ENCODE data around the gene LRIG2.

The LRIG2 gene

DNA sequence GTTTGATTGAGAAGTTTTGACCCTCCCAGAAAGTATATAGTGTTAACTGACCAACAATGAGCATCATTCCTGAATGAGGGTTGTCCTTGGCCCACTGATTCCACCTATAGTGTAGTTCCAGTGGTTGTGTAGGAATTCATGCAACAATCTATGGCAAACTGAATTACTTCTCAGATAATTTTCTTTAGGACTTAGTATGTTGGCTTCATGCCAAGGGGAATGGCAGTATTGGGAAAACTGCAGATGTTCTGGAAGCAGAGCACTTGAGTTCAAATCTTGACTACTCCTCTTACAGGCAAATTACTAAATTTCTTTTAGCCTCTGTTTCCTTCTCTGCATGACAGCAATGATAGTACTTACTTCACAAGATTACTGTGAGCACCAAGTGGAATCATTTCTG lies 65.8 kb downstream of the LRIG2 start:
- no peaks in the 10 kb centered on the region for H3K79me2 ChIP-seq (ENCODE audit: control insufficient read depth, insufficient read depth, low read length, poor library complexity)
- no peak overlapping the region for H3K23ac ChIP-seq (ENCODE audit: low read length)
- no peak overlapping the region for H2AFZ ChIP-seq (ENCODE audit: insufficient read depth, low read length, poor library complexity)
- H2AK5ac ChIP-seq (ENCODE audit: low read length) = no peak overlapping the region
- H3K4me2 ChIP-seq (ENCODE audit: low read length) = no peak overlapping the region
- H3K79me1 ChIP-seq (ENCODE audit: low read length) = peaks cover 13% of the 10 kb centered on the region
- H3K14ac ChIP-seq (ENCODE audit: low read length) = no peak overlapping the region
- no peak for DNase-seq
- no peak overlapping the region for H2BK120ac ChIP-seq (ENCODE audit: insufficient read depth, low read length, poor library complexity)
- no peak overlapping the region for H4K12ac ChIP-seq (ENCODE audit: low read depth, low read length)
- no peak overlapping the region for H3K18ac ChIP-seq (ENCODE audit: low read length)
- H4K91ac ChIP-seq (ENCODE audit: low read depth, low read length) = no peak overlapping the region
- no peak overlapping the region for H2BK12ac ChIP-seq (ENCODE audit: low read length)
- H2BK5ac ChIP-seq (ENCODE audit: low read depth, low read length, poor library complexity) = no peak overlapping the region
- H4K8ac ChIP-seq (ENCODE audit: low read depth, low read length) = no peak overlapping the region
- peaks cover 11 to 22% of the 10 kb centered on the region in 2 experiments for H3K4me1 ChIP-seq (ENCODE audit: control insufficient read depth in 1 of 2, insufficient read depth in 2 of 2, low read length in 2 of 2)
- no peak overlapping the region for H3K4me3 ChIP-seq (ENCODE audit: low read depth, low read length)
- H3K27ac ChIP-seq (ENCODE audit: low read depth, low read length) = no peak overlapping the region
- H3K36me3 ChIP-seq (ENCODE audit: control insufficient read depth in 1 of 2, insufficient read depth in 2 of 2, low read length in 2 of 2) = no peaks in the 10 kb centered on the region
- no peak overlapping the region for H3K9ac ChIP-seq (ENCODE audit: low read length)
- no peak overlapping the region for H3K4ac ChIP-seq (ENCODE audit: low read depth, low read length)
- no peaks in the 10 kb centered on the region for H3K27me3 ChIP-seq (ENCODE audit: insufficient read depth, low read length)
- no peaks in the 10 kb centered on the region for H3K9me3 ChIP-seq (ENCODE audit: insufficient read depth, low read depth, low read length)

DNA sequence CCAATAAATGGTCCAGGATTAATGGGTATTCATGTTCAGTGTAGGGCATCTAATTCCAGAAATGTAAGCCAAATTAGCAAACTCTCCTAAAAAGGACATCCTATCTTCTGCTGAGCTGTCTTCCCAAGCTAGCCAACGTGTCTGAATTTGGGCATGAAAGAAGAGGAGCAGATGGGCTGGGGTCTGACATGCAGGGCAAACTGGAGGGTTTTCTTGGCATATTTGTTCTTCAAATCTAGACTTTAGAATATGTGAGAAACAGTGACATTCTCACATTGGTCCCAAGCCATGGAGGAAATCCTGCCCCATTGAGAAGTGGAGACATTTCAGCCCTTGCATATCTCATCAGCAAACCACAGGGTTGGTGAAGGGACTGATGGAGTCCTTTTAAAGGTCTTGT lies 67.2 kb downstream of the LRIG2 start:
- no peak overlapping the region for H4K91ac ChIP-seq (ENCODE audit: low read depth, low read length)
- peaks cover 16% of the 10 kb centered on the region for H3K79me1 ChIP-seq (ENCODE audit: low read length)
- no peak overlapping the region for H3K23ac ChIP-seq (ENCODE audit: low read length)
- H3K27ac ChIP-seq (ENCODE audit: low read depth, low read length) = no peak overlapping the region
- H3K36me3 ChIP-seq (ENCODE audit: control insufficient read depth in 1 of 2, insufficient read depth in 2 of 2, low read length in 2 of 2) = no peaks in the 10 kb centered on the region
- no peaks in the 10 kb centered on the region for H3K79me2 ChIP-seq (ENCODE audit: control insufficient read depth, insufficient read depth, low read length, poor library complexity)
- H3K4me1 ChIP-seq (ENCODE audit: control insufficient read depth in 1 of 2, insufficient read depth in 2 of 2, low read length in 2 of 2) = peaks cover 11 to 22% of the 10 kb centered on the region in 2 experiments
- H3K4me2 ChIP-seq (ENCODE audit: low read length) = no peak overlapping the region
- H3K9me3 ChIP-seq (ENCODE audit: insufficient read depth, low read depth, low read length) = no peaks in the 10 kb centered on the region
- no peak overlapping the region for H3K9ac ChIP-seq (ENCODE audit: low read length)
- H2BK12ac ChIP-seq (ENCODE audit: low read length) = no peak overlapping the region
- no peak overlapping the region for H3K14ac ChIP-seq (ENCODE audit: low read length)
- no peak overlapping the region for H3K4ac ChIP-seq (ENCODE audit: low read depth, low read length)
- no CpG with 5 or more reads among the region's 1 CpG for WGBS (ENCODE audit: extremely low coverage, insufficient coverage, insufficient read length)
- H2BK120ac ChIP-seq (ENCODE audit: insufficient read depth, low read length, poor library complexity) = no peak overlapping the region
- H3K27me3 ChIP-seq (ENCODE audit: insufficient read depth, low read length) = no peaks in the 10 kb centered on the region
- no peak overlapping the region for H3K18ac ChIP-seq (ENCODE audit: low read length)
- no peak overlapping the region for H3K4me3 ChIP-seq (ENCODE audit: low read depth, low read length)
- no peak overlapping the region for H2AFZ ChIP-seq (ENCODE audit: insufficient read depth, low read length, poor library complexity)
- no peak for DNase-seq
- no peak overlapping the region for H2BK5ac ChIP-seq (ENCODE audit: low read depth, low read length, poor library complexity)
- H4K8ac ChIP-seq (ENCODE audit: low read depth, low read length) = no peak overlapping the region
- no peak overlapping the region for H4K12ac ChIP-seq (ENCODE audit: low read depth, low read length)
- H2AK5ac ChIP-seq (ENCODE audit: low read length) = no peak overlapping the region

DNA sequence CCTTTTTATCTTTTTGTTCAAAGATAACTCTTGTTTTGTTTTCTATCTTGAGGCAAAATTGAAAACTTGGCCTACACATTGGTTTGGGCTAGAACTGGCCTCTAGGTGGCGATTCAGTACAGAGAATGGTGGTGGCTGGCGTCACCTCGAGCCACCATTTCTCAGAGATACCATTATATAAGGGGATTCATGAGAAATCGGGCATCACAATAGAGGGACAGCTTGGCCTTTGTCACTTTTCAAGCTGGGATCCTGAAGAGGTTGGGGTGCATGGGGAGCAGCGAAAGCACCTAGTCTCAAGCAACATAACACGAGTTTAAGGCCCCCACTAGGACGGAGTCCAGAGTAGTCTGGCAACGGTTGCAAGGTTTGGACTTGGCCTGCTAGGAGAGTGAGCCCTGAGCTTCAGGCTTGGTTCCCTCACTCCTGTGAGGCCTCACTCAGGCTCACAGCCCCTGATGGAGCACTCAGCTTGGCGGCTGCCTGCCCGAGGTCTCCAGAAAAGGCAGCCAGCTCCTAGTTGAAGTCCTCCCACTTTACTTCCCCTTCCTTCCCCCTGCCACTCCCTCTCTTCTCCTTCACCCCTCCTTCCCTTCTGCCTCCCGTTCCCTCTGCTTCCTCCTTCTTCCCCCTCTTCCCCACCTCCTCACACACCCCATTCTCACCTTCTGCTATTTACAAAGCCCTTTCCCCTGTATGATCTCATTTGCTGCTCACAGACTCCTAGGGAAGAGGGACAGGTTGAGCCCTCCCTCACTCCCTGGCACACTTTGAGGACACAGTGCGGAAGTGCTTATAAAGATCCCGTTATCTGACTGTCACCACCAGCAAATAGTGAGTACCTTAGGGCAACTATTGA lies 67.8 kb downstream of the LRIG2 start:
- no peak overlapping the region for H4K12ac ChIP-seq (ENCODE audit: low read depth, low read length)
- H4K8ac ChIP-seq (ENCODE audit: low read depth, low read length) = peak overlapping the region; percentile 64
- no peak overlapping the region for H3K9ac ChIP-seq (ENCODE audit: low read length)
- peak overlapping the region; percentile 9 for H3K4ac ChIP-seq (ENCODE audit: low read depth, low read length)
- no peak overlapping the region for H3K23ac ChIP-seq (ENCODE audit: low read length)
- peak overlapping the region; percentile 14 for H2AFZ ChIP-seq (ENCODE audit: insufficient read depth, low read length, poor library complexity)
- H3K14ac ChIP-seq (ENCODE audit: low read length) = peak overlapping the region; percentile 14
- H3K27me3 ChIP-seq (ENCODE audit: insufficient read depth, low read length) = no peaks in the 10 kb centered on the region
- H3K9me3 ChIP-seq (ENCODE audit: insufficient read depth, low read depth, low read length) = no peaks in the 10 kb centered on the region
- no peak overlapping the region for H3K4me2 ChIP-seq (ENCODE audit: low read length)
- peaks cover 15 to 25% of the 10 kb centered on the region in 2 experiments for H3K4me1 ChIP-seq (ENCODE audit: control insufficient read depth in 1 of 2, insufficient read depth in 2 of 2, low read length in 2 of 2)
- H2BK12ac ChIP-seq (ENCODE audit: low read length) = peak overlapping the region; percentile 80
- no peak overlapping the region for H3K27ac ChIP-seq (ENCODE audit: low read depth, low read length)
- peak overlapping the region; percentile 17 for H3K18ac ChIP-seq (ENCODE audit: low read length)
- DNase-seq = peak; percentile 43 to 73
- no peaks in the 10 kb centered on the region for H3K79me2 ChIP-seq (ENCODE audit: control insufficient read depth, insufficient read depth, low read length, poor library complexity)
- H2AK5ac ChIP-seq (ENCODE audit: low read length) = peak overlapping the region; percentile 81
- peak overlapping the region; percentile 12 for H2BK5ac ChIP-seq (ENCODE audit: low read depth, low read length, poor library complexity)
- peak overlapping the region; percentile 50 for H2BK120ac ChIP-seq (ENCODE audit: insufficient read depth, low read length, poor library complexity)
- H3K4me3 ChIP-seq (ENCODE audit: low read depth, low read length) = no peak overlapping the region
- peaks cover 19% of the 10 kb centered on the region for H3K79me1 ChIP-seq (ENCODE audit: low read length)
- H3K36me3 ChIP-seq (ENCODE audit: control insufficient read depth in 1 of 2, insufficient read depth in 2 of 2, low read length in 2 of 2) = no peaks in the 10 kb centered on the region
- peak overlapping the region; percentile 67 for H4K91ac ChIP-seq (ENCODE audit: low read depth, low read length)
- 93% methylated on average over 1 of the region's 13 CpGs for WGBS (ENCODE audit: extremely low coverage, insufficient coverage, insufficient read length)

DNA sequence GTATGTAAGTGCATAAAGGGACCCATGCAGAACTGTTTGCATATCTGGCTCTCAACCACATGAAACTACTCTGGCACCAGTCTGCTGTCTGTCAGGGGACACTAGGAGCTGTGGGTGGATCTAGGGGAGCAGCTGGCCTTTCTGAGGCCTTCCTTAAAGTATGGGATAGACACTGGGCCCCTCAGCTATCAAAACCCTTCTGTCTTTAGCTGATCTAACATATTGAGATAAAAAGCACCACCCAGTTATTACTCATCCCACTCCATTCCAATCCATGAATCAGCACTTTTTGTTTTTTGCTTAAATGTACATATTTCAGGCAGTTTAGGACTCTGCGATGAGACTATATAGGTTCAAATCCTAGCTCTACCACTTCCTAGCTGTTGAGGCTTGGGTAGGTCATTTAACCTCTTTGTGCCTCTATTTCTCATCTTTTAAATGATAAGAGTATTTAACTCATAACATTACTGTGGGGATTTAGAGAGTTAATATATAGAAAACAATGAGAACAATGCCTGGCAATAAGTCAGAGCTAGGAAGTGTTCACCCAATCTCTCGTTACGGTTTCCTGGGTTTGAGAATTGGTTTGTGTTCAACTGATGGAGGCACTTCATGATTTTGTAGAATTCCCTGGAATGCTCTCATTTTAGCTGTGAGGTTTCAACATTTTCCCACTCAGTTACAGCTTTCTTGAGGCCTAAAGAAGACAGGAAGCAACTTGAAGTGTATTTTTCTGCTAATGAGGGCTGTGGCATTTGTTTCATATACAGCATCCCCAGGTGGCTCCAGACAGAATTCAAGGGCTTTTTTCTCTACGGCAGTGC lies 68.9 kb downstream of the LRIG2 start:
- H3K9me3 ChIP-seq (ENCODE audit: insufficient read depth, low read depth, low read length) = no peaks in the 10 kb centered on the region
- H2AK5ac ChIP-seq (ENCODE audit: low read length) = no peak overlapping the region
- no peak overlapping the region for H4K8ac ChIP-seq (ENCODE audit: low read depth, low read length)
- H3K27me3 ChIP-seq (ENCODE audit: insufficient read depth, low read length) = no peaks in the 10 kb centered on the region
- peak overlapping the region; percentile 68 for H2BK120ac ChIP-seq (ENCODE audit: insufficient read depth, low read length, poor library complexity)
- H2BK5ac ChIP-seq (ENCODE audit: low read depth, low read length, poor library complexity) = peak overlapping the region; percentile 66
- peak overlapping the region; percentile 48 for H4K91ac ChIP-seq (ENCODE audit: low read depth, low read length)
- H3K4me2 ChIP-seq (ENCODE audit: low read length) = no peak overlapping the region
- peaks cover 19 to 32% of the 10 kb centered on the region in 2 experiments for H3K4me1 ChIP-seq (ENCODE audit: control insufficient read depth in 1 of 2, insufficient read depth in 2 of 2, low read length in 2 of 2)
- H3K9ac ChIP-seq (ENCODE audit: low read length) = no peak overlapping the region
- no peaks in the 10 kb centered on the region for H3K79me2 ChIP-seq (ENCODE audit: control insufficient read depth, insufficient read depth, low read length, poor library complexity)
- no peak overlapping the region for H3K18ac ChIP-seq (ENCODE audit: low read length)
- no peak overlapping the region for H3K27ac ChIP-seq (ENCODE audit: low read depth, low read length)
- peak overlapping the region; percentile 53 for H3K14ac ChIP-seq (ENCODE audit: low read length)
- H3K4me3 ChIP-seq (ENCODE audit: low read depth, low read length) = no peak overlapping the region
- no CpG with 5 or more reads among the region's 4 CpGs for WGBS (ENCODE audit: extremely low coverage, insufficient coverage, insufficient read length)
- H3K79me1 ChIP-seq (ENCODE audit: low read length) = peaks cover 26% of the 10 kb centered on the region
- DNase-seq = peak in 1 of 2 donors; percentile 20
- H4K12ac ChIP-seq (ENCODE audit: low read depth, low read length) = peak overlapping the region; percentile 80
- no peak overlapping the region for H3K4ac ChIP-seq (ENCODE audit: low read depth, low read length)
- H3K23ac ChIP-seq (ENCODE audit: low read length) = no peak overlapping the region
- H3K36me3 ChIP-seq (ENCODE audit: control insufficient read depth in 1 of 2, insufficient read depth in 2 of 2, low read length in 2 of 2) = no peaks in the 10 kb centered on the region
- H2BK12ac ChIP-seq (ENCODE audit: low read length) = peak overlapping the region; percentile 88
- no peak overlapping the region for H2AFZ ChIP-seq (ENCODE audit: insufficient read depth, low read length, poor library complexity)

All from trophoblast cell (in vitro differentiated cells and primary cell).